IPS DF 4.7 (cell line): Measurements from ENCODE around the gene GM2A.
"Not testable (repeated sequence)": the region's sequence is repeated elsewhere in the genome, so short reads cannot be mapped to it uniquely, and the experiment has no call there.

ENCODE experiments used
- DNase-seq: peaks from one replicate; pipeline ENCODE4 v3.0.0-alpha.2; 2013; ENCODE audit warnings: low spot score; ENCODE audit errors: extremely low read depth

The GM2A gene

GRCh38 chr5:151227918-151228447 is 25.0 kb upstream of the GM2A start:
- DNase-seq, result no peak

DNA sequence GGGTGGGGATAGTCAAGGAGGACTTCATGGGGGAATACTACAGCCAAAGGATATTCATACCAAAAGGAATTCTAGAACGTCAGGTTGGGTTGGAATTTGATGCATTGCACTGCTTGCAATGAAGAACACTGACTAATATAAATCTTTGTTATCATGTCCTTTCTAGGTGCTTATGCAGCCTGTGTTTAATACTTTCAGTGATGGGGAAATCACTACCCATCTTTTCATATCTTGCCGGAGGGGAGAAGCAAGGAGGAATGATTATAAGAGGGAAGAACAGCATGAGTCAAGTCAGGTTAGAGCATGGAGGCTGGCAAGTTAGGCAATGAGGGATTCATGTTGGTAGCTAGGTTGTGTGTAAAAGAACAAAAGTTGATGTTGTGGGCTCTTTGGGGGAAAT is 24.0 kb upstream of the GM2A start:
- DNase-seq, result no peak

- DNase-seq, result no peak
Measured at GRCh38 chr5:151230048-151230680, 22.8 kb upstream of the GM2A start.

DNA sequence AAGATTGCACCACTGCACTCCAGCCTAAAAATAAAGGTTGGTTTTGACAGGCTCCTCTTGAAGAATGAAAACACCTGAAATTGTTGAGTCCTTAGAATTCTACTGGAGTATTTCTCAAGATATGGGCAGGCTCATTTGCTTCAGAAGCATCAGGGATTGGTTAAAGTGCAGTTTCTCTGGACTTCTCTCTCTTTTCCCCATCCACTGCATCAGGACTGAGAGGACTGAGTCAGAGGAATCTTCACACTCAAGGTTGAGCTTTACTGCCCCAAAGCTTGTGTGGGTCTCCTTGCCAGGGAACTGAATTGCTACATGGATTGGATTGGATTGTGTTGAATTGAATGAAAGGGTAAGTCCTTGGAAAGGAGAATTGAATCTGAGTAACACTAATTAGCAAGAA is 21.6 kb upstream of the GM2A start:
- no peak for DNase-seq

DNA sequence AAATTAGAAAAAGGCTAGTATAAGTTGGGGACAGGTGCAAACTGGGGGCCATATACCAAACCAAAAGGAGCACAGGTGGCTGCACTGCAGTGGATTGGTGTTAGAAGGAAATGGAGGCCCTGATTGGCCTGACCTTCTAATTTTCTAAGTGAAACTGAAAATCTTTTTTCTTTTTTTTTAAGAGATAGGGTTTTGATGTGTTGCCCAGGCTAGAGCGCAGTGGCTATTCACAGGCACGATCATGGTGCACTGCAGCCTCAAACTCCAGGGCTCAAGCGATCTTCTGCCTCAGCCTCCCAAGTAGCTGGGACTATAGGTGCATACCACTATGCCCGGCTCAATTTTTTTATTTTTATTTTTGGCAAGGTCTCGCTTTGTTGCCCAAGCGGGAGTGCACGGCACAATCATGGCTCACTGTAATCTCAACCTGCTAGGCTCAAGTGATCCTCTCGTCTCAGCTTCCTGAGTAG is 19.3 kb upstream of the GM2A start:
- DNase-seq, result no peak

- DNase-seq, result no peak
Measured at GRCh38 chr5:151234476-151235238, 18.3 kb upstream of the GM2A start.

DNA sequence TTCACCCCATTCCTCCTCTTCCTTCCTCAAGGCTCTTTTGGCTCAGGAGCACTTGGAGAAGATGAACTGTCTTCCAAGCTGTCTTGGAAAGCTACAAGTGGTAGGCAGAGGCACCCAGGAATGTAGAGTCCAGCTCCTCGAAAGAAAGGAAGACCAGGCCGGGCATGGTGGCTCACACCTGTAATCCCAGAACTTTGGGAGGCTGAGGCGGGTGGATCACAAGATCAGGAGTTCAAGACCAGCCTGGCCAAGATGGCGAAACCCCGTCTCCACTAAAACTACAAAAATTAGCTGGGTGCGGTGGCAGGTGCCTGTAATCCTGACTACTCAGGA is 17.8 kb upstream of the GM2A start:
- DNase-seq, result not testable (repeated sequence)

DNA sequence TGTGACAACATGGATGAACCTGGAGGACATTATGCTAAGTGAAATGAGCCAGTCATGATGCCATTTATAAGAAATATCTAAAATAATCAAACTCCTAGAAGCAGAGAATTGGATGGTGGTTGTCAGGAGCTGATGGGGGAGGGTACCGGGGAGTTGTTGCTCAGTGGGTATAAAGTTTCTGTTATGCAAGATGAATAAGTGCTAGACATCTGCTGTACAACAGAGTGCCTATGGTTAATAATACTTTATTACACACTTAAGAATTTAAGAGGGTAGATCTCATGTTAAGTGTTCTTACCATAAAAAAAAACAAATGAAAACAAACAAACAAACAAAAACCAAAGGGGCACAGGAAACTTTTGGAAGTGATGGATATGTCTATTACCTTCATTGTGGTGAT is 16.1 kb upstream of the GM2A start:
- no peak for DNase-seq

DNA sequence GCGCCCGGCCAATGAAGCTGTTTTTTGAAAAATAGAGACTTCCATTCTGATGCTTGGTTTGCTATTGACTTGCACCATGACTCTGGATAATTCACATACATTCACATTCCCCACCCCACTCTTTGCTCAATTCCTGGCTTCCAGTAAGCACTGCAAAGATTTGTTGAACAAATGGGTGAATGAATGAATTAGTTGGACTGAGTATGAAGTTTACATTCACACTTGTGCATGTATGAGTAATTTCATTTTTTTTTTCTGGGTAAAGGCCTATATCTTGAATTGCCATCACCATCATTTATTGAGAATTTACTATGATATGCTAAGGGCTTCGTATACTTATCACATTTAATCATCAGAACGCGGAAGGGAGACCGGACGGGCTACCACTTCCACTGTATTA is 15.3 kb upstream of the GM2A start:
- DNase-seq, result no peak

- no peak for DNase-seq
Measured at GRCh38 chr5:151238303-151238741, 14.7 kb upstream of the GM2A start.

- DNase-seq, result no peak
Measured at GRCh38 chr5:151239237-151239861, 13.6 kb upstream of the GM2A start.

GRCh38 chr5:151240268-151240835 is 12.6 kb upstream of the GM2A start:
- not testable (repeated sequence) for DNase-seq

- no peak for DNase-seq
Measured at GRCh38 chr5:151240924-151241635, 11.9 kb upstream of the GM2A start.

- DNase-seq, result no peak
Measured at GRCh38 chr5:151243127-151243526, 9.9 kb upstream of the GM2A start.

DNA sequence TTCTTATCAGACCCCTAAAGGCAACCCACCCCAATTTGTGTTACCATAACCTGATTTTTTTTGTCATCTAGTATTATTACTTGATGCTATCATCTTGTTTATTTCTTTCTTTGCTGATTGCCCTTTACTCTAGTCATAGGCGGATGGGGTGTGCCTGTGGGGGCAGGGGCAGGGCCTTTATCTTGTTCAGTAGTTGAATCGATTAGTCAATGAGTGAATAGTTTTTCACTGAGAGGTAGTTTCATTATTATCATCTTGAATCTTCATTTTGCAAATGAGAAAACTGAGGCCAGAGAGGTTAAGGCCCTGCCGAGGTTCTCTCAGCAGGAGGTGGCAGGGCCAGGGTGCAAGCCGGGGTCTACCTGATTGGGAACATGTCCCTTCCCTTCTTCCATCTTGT is 9.4 kb upstream of the GM2A start:
- DNase-seq, result no peak

DNA sequence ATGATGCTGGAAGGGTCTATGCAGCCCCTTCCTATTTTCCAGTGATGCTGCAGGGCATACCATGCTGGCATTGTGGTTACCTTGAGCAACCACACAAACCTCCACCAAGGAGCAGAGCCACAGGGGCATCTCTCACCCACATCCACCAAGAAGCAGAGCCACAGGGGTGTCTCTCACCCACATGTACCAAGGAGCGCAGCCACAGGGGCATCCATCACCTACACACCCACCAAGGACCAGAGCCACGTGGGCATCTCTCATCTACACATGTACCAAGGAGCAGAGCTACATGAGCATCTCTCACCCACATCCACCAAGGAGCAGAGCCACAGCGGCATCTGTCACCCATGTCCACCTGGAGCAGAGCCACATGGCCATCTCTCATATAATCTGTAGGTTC is 8.8 kb upstream of the GM2A start:
- no peak for DNase-seq

- DNase-seq, result no peak
Measured at GRCh38 chr5:151245680-151246219, 7.2 kb upstream of the GM2A start.

DNA sequence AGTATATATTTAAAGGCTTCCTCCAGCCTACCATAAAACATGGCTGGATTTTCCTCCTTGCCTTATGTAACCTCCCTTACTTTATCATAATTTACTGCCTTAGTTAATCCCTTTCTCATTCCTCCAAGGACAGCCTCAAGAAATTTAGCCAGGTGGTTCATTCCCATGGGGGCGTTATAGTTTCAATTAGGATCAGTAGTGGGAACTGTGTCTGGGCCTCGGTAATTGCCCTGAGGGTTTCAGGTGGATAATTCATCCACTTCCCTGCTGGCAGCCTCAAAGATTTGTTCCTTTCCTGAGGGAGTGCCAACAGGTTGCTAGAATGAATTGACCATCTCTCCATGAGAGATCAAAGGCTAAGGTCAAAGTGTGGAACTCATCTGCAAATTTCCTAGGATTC is 4.3 kb upstream of the GM2A start:
- no peak for DNase-seq

DNA sequence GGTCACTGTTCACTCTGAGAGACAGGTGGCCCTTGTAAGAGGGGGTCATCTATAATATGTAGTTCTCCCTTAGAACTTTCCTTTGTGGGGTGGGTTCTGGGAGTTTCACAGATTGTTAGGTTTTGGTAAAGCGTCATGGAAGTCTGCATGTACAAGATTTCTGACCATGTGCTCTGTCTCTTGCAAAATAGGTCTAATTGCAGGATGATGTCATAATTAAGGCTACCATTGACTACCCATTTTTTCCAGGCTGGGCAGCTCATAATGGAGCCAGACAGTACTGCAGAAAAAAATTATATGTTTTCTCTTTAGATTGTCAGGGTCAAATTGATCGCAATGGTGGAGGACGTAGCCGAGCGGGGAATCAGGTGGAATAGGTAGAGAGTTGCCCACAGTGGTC is 3.7 kb upstream of the GM2A start:
- no peak for DNase-seq

GRCh38 chr5:151250346-151251000 is 2.5 kb upstream of the GM2A start:
- no peak for DNase-seq
